Measurements from ENCODE around the gene TMEM266.

The TMEM266 gene

GRCh38 chr15:76201536-76202255 is 141.9 kb downstream of the TMEM266 start:
- no peak for DNase-seq (ENCODE audit: low read depth in 2 of 2)

- no peak for DNase-seq (ENCODE audit: low read depth in 2 of 2)
Measured at GRCh38 chr15:76203346-76204108, 143.7 kb downstream of the TMEM266 start.

GRCh38 chr15:76204109-76204845 is 144.5 kb downstream of the TMEM266 start:
- DNase-seq (ENCODE audit: low read depth in 2 of 2), result no peak

- no peak for DNase-seq (ENCODE audit: low read depth in 2 of 2)
Measured at GRCh38 chr15:76204916-76205460, 145.2 kb downstream of the TMEM266 start.

GRCh38 chr15:76206325-76206976 is 146.7 kb downstream of the TMEM266 start:
- DNase-seq (ENCODE audit: low read depth in 2 of 2), result no peak

GRCh38 chr15:76208084-76208785 is 148.4 kb downstream of the TMEM266 start:
- no peak for DNase-seq (ENCODE audit: low read depth in 2 of 2)

- DNase-seq (ENCODE audit: low read depth in 2 of 2), result no peak
Measured at GRCh38 chr15:76208786-76209424, 149.1 kb downstream of the TMEM266 start.

- no peak for DNase-seq (ENCODE audit: low read depth in 2 of 2)
Measured at GRCh38 chr15:76209523-76209922, 149.7 kb downstream of the TMEM266 start.

- no peak for DNase-seq (ENCODE audit: low read depth in 2 of 2)
Measured at GRCh38 chr15:76209942-76210341, 150.2 kb downstream of the TMEM266 start.

- no peak for DNase-seq (ENCODE audit: low read depth in 2 of 2)
Measured at GRCh38 chr15:76215634-76216033, 155.8 kb downstream of the TMEM266 start.

GRCh38 chr15:76217029-76217881 is 157.5 kb downstream of the TMEM266 start:
- no peak for DNase-seq (ENCODE audit: low read depth in 2 of 2)

- DNase-seq (ENCODE audit: low read depth in 2 of 2), result no peak
Measured at GRCh38 chr15:76217882-76218217, 158.1 kb downstream of the TMEM266 start.

GRCh38 chr15:76221085-76221767 is 161.4 kb downstream of the TMEM266 start:
- DNase-seq (ENCODE audit: low read depth in 2 of 2), result no peak

- DNase-seq (ENCODE audit: low read depth in 2 of 2), result no peak
Measured at GRCh38 chr15:76222159-76222558, 162.4 kb downstream of the TMEM266 start.

GRCh38 chr15:76223521-76223920 is 163.7 kb downstream of the TMEM266 start:
- DNase-seq (ENCODE audit: low read depth in 2 of 2), result no peak

GRCh38 chr15:76229266-76229665 is 169.5 kb downstream of the TMEM266 start:
- DNase-seq (ENCODE audit: low read depth in 2 of 2), result no peak

GRCh38 chr15:76233921-76234320 is 174.1 kb downstream of the TMEM266 start:
- no peak for DNase-seq (ENCODE audit: low read depth in 2 of 2)

GRCh38 chr15:76234337-76234889 is 174.6 kb downstream of the TMEM266 start:
- no peak for DNase-seq (ENCODE audit: low read depth in 2 of 2)
